ENCODE measurements around the gene HMGA1. TPM values are rescaled to one million over a fixed set of nuclear protein-coding genes. Genes with fewer than 3 reads are reported as not detected.
"Not testable (repeated sequence)": the region's sequence is repeated elsewhere in the genome, so short reads cannot be mapped to it uniquely, and the experiment has no call there.

The HMGA1 gene
- total and polyA plus RNA-seq, 2 experiments from 2014 or later = 43.4 to 69.0 TPM

DNA sequence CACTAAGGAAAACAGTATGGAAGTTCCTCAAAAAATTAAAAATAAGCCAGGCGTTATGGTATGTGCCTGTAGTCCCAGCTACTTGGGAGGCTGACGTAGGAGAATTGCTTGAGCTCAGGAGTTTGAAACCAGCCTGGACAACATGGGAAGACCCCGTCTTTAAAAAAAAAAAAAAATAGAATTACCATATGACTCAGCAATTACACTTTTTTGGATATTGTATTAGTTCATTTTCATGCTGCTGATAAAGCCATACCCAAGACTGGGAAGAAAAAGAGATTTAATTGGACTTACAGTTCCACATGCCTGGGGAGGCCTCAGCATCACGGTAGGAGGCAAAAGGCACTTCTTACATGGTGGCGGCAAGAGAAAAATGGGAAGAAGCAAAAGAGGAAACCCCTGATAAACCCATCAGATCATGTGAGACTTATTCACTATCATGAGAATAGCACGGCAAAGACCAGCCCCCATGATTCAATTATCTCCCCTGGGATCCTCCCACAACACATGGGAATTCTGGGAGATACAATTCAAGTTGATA lies 22.9 kb downstream of the HMGA1 start:
- Histone ChIP-seq H3K4me2 (no peak overlapping the region), H3K79me2 (no peaks in the 10 kb centered on the region), H3K27me3 (no peaks in the 10 kb centered on the region), H2AFZ (no peak overlapping the region), H3K4me3 (no peak overlapping the region), H3K9me3 (ENCODE audit: low read depth) (no peaks in the 10 kb centered on the region), H3K9me2 (replicated peaks; ENCODE audit: insufficient read depth) (no peaks in the 10 kb centered on the region), H4K20me1 (ENCODE audit: insufficient read depth, poor library complexity, severe bottlenecking) (no peaks in the 10 kb centered on the region), H3K27ac (no peak overlapping the region), H3K36me3 (replicated peaks; ENCODE audit: insufficient read depth, low read depth) (no peaks in the 10 kb centered on the region), H3K4me1 (ENCODE audit: insufficient read depth) (no peaks in the 10 kb centered on the region)
- DNase-seq (ENCODE audit: low spot score) = no peak
- WGBS (ENCODE audit: low lambda C conversion rate, missing lambda C conversion rate) = 91% methylated on average over 6 of the region's 6 CpGs
- TF ChIP-seq, protein P1, sequence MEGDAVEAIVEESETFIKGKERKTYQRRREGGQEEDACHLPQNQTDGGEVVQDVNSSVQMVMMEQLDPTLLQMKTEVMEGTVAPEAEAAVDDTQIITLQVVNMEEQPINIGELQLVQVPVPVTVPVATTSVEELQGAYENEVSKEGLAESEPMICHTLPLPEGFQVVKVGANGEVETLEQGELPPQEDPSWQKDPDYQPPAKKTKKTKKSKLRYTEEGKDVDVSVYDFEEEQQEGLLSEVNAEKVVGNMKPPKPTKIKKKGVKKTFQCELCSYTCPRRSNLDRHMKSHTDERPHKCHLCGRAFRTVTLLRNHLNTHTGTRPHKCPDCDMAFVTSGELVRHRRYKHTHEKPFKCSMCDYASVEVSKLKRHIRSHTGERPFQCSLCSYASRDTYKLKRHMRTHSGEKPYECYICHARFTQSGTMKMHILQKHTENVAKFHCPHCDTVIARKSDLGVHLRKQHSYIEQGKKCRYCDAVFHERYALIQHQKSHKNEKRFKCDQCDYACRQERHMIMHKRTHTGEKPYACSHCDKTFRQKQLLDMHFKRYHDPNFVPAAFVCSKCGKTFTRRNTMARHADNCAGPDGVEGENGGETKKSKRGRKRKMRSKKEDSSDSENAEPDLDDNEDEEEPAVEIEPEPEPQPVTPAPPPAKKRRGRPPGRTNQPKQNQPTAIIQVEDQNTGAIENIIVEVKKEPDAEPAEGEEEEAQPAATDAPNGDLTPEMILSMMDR (IDR thresholded peaks at IDR 0.05; ENCODE audit: poor library complexity) = no peak
- no peak for TF ChIP-seq EZH2phosphoT487 (IDR thresholded peaks at IDR 0.05; ENCODE audit: low read depth, severe bottlenecking, unreplicated experiment)
- no peak for TF ChIP-seq EZH2 (IDR thresholded peaks at IDR 0.05; ENCODE audit: borderline replicate concordance)

DNA sequence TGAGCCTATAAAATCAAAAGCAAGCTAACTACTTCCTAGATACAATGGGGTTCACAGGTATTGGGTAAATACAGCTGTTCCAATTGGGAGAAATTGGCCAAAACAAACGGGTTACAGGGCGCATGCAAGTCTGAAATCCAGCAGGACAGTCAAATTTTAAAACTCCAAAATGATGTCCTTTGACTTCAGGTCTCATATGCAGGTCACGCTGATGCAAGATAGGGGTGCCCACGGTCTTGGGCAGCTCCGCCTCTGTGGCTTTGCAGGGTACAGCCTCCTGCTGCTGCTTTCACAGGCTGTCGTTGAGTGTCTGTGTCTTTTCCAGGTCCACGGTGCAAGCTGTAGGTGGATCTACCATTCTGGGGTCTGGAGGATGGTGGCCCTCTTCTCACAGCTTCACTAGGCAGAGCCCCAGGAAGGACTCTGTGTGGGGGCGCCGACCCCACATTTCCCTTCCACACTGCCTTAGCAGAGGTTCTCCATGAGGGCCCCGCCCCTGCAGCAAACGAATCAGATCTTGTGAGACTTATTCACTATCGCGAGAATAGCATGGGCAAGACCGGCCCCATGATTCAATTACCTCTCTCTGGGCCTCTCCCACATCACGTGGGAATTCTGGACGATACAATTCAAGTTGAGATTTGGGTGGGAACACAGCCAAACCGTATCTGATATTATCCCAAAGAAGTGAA lies 24.0 kb downstream of the HMGA1 start:
- TF ChIP-seq EZH2 (IDR thresholded peaks at IDR 0.05; ENCODE audit: borderline replicate concordance) = no peak
- TF ChIP-seq, protein P1 (IDR thresholded peaks at IDR 0.05; ENCODE audit: poor library complexity) = no peak
- TF ChIP-seq EZH2phosphoT487 (IDR thresholded peaks at IDR 0.05; ENCODE audit: low read depth, severe bottlenecking, unreplicated experiment) = no peak
- WGBS (ENCODE audit: low lambda C conversion rate, missing lambda C conversion rate) = 89% methylated on average over 17 of the region's 17 CpGs
- no peak overlapping the region for H3K4me2 ChIP-seq

DNA sequence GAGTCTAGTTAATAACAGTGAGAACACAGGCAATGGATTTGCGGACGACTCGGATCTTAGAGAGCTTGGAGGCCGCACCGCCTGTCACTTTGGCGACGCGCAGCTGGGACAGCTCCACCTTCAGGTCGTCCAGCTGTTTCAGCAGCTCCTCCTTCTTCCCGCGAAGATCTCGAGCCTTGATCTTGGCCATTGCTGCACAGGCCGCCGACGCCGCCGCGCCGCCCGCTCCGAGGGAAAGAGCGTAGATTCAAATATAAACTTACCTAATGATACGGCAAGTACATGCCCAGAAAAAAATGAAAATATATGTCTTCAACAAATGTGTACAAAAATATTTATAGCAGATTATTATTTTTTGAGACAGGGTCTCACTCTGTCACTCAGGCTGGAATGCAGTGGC lies 26.8 kb downstream of the HMGA1 start:
- H3K4me2 ChIP-seq; H3K36me3 ChIP-seq (replicated peaks; ENCODE audit: insufficient read depth, low read depth); H3K9me3 ChIP-seq (ENCODE audit: low read depth); H2AFZ ChIP-seq; DNase-seq (ENCODE audit: low spot score); H3K4me1 ChIP-seq (ENCODE audit: insufficient read depth); H3K27ac ChIP-seq; H3K79me2 ChIP-seq; H3K9me2 ChIP-seq (replicated peaks; ENCODE audit: insufficient read depth); H3K27me3 ChIP-seq; H4K20me1 ChIP-seq (ENCODE audit: insufficient read depth, poor library complexity, severe bottlenecking); H3K4me3 ChIP-seq: not testable (repeated sequence)
- WGBS (ENCODE audit: low lambda C conversion rate, missing lambda C conversion rate) = 97% methylated on average over 23 of the region's 23 CpGs

More for the DNA sequence above, 24.0 kb downstream of the HMGA1 start:
- no peaks in the 10 kb centered on the region for H3K4me1 ChIP-seq (ENCODE audit: insufficient read depth)
- H2AFZ ChIP-seq = no peak overlapping the region
- no peaks in the 10 kb centered on the region for H3K27me3 ChIP-seq
- H4K20me1 ChIP-seq (ENCODE audit: insufficient read depth, poor library complexity, severe bottlenecking) = no peaks in the 10 kb centered on the region
- H3K36me3 ChIP-seq (replicated peaks; ENCODE audit: insufficient read depth, low read depth) = no peaks in the 10 kb centered on the region
- no peaks in the 10 kb centered on the region for H3K79me2 ChIP-seq
- no peak for DNase-seq (ENCODE audit: low spot score)
- no peaks in the 10 kb centered on the region for H3K9me3 ChIP-seq (ENCODE audit: low read depth)
- no peaks in the 10 kb centered on the region for H3K9me2 ChIP-seq (replicated peaks; ENCODE audit: insufficient read depth)
- no peak overlapping the region for H3K4me3 ChIP-seq
- no peak overlapping the region for H3K27ac ChIP-seq

DNA sequence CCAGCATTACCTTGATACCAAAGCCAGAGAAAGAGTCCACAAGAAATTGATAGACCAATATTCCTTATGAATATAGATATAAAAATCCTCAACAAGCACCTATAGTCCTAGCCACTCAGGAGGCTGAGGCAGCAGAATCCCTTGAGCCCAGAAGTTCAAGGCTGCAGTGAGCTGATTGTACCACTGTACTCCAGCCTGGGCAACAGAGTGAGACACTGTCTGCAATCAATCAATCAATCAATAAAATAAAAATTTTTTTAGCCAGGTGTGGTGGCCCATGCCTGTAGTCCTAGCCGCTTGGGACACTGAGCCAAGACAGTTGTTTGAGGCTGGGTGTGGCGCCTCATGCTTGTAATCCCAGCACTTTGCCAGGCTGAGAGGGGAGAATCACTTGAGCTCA lies 31.1 kb downstream of the HMGA1 start:
- Histone ChIP-seq H3K9me3 (ENCODE audit: low read depth) (no peaks in the 10 kb centered on the region), H3K4me2 (no peak overlapping the region), H2AFZ (no peak overlapping the region), H3K9me2 (replicated peaks; ENCODE audit: insufficient read depth) (no peaks in the 10 kb centered on the region), H4K20me1 (ENCODE audit: insufficient read depth, poor library complexity, severe bottlenecking) (no peaks in the 10 kb centered on the region), H3K36me3 (replicated peaks; ENCODE audit: insufficient read depth, low read depth) (no peaks in the 10 kb centered on the region), H3K4me3 (no peak overlapping the region), H3K4me1 (ENCODE audit: insufficient read depth) (no peaks in the 10 kb centered on the region), H3K27me3 (no peaks in the 10 kb centered on the region), H3K79me2 (no peaks in the 10 kb centered on the region), H3K27ac (no peak overlapping the region)
- 93% methylated on average over 2 of the region's 2 CpGs for WGBS (ENCODE audit: low lambda C conversion rate, missing lambda C conversion rate)
- no peak for TF ChIP-seq EZH2 (IDR thresholded peaks at IDR 0.05; ENCODE audit: borderline replicate concordance)
- TF ChIP-seq, protein P1 (IDR thresholded peaks at IDR 0.05; ENCODE audit: poor library complexity) = no peak
- TF ChIP-seq EZH2phosphoT487 (IDR thresholded peaks at IDR 0.05; ENCODE audit: low read depth, severe bottlenecking, unreplicated experiment) = no peak
- no peak for DNase-seq (ENCODE audit: low spot score)

DNA sequence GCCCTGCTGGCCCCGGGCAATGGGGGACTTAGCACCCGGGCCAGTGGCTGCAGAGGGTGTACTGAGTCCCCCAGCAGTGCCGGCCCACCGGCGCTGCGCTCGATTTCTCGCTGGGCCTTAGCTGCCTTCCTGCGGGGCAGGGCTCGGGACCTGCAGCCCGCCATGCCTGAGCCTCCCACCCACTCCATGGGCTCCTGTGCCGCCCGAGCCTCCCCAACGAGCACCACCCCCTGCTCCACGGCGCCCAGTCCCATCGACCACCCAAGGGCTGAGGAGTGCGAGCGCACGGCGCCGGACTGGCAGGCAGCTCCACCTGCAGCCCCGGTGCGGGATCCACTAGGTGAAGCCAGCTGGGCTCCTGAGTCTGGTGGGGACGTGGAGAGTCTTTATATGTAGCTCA lies 32.5 kb downstream of the HMGA1 start:
- H4K20me1 ChIP-seq (ENCODE audit: insufficient read depth, poor library complexity, severe bottlenecking); H3K4me1 ChIP-seq (ENCODE audit: insufficient read depth); DNase-seq (ENCODE audit: low spot score); H2AFZ ChIP-seq; H3K4me2 ChIP-seq; H3K79me2 ChIP-seq; H3K27me3 ChIP-seq; H3K27ac ChIP-seq; H3K4me3 ChIP-seq; H3K9me3 ChIP-seq (ENCODE audit: low read depth); H3K36me3 ChIP-seq (replicated peaks; ENCODE audit: insufficient read depth, low read depth); H3K9me2 ChIP-seq (replicated peaks; ENCODE audit: insufficient read depth): not testable (repeated sequence)
- 97% methylated on average over 17 of the region's 25 CpGs for WGBS (ENCODE audit: low lambda C conversion rate, missing lambda C conversion rate)

DNA sequence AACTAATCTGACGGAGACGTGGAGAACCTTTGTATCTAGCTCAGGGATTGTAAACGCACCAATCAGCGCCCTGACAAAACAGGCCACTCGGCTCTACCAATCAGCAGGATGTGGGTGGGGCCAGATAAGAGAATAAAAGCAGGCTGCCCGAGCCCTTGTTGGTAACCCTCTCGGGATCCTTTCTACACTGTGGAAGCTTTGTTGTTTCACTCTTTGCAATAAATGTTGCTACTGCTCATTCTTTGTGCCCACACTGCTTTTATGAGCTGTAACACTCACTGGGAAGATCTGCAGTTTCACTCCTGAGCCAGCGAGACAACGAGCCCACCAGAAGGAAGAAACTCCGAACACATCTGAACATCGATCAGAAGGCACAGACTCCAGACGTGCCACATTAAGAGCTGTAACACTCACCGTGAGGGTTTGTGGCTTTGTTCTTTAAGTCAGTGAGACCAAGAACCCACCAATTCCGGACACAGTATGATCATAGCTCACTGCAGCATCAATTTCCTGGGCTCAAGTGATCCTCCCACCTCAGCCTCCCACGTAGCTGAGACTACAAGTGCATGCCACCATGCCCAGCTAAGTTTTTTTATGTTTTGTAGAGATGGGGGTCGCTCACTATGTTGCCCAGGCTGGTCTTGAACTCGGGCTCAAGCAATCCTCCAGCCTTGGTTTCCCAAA lies 33.1 kb downstream of the HMGA1 start:
- not testable (repeated sequence) for H3K4me3 ChIP-seq; H3K9me3 ChIP-seq (ENCODE audit: low read depth); H4K20me1 ChIP-seq (ENCODE audit: insufficient read depth, poor library complexity, severe bottlenecking); H3K27me3 ChIP-seq; H3K27ac ChIP-seq; H3K9me2 ChIP-seq (replicated peaks; ENCODE audit: insufficient read depth); H2AFZ ChIP-seq; DNase-seq (ENCODE audit: low spot score); H3K4me2 ChIP-seq; H3K36me3 ChIP-seq (replicated peaks; ENCODE audit: insufficient read depth, low read depth); H3K4me1 ChIP-seq (ENCODE audit: insufficient read depth); H3K79me2 ChIP-seq
- 83% methylated on average over 17 of the region's 17 CpGs for WGBS (ENCODE audit: low lambda C conversion rate, missing lambda C conversion rate)

Data from hepatocyte (in vitro differentiated cells).